ENCODE results near the gene CELF4.

Gene CELF4

GRCh38 chr18:37339701-37340215 lies 225.8 kb downstream of the CELF4 start:
- DNase-seq, result no peak

GRCh38 chr18:37336568-37337285 lies 228.9 kb downstream of the CELF4 start:
- no peak for DNase-seq

GRCh38 chr18:37335409-37335736 lies 230.2 kb downstream of the CELF4 start:
- no peak for DNase-seq

- DNase-seq, result no peak
These were observed 230.8 kb downstream of the CELF4 start for GRCh38 chr18:37334631-37335408.

- DNase-seq, result no peak
These were observed 232.8 kb downstream of the CELF4 start for GRCh38 chr18:37332628-37333420.

GRCh38 chr18:37332219-37332618 lies 233.4 kb downstream of the CELF4 start:
- no peak for DNase-seq

GRCh38 chr18:37330173-37330572 lies 235.4 kb downstream of the CELF4 start:
- DNase-seq, result no peak

GRCh38 chr18:37328946-37329719 lies 236.5 kb downstream of the CELF4 start:
- no peak for DNase-seq

- DNase-seq, result no peak
These were observed 238.5 kb downstream of the CELF4 start for GRCh38 chr18:37327063-37327577.

- no peak for DNase-seq
These were observed 243.0 kb downstream of the CELF4 start for GRCh38 chr18:37322492-37323035.

GRCh38 chr18:37321582-37322491 lies 243.8 kb downstream of the CELF4 start:
- DNase-seq, result no peak

- no peak for DNase-seq
These were observed 245.3 kb downstream of the CELF4 start for GRCh38 chr18:37320317-37320716.

- DNase-seq, result no peak
These were observed 246.9 kb downstream of the CELF4 start for GRCh38 chr18:37318360-37319355.

- DNase-seq, result no peak
These were observed 248.1 kb downstream of the CELF4 start for GRCh38 chr18:37317486-37317885.

- DNase-seq, result no peak
These were observed 249.1 kb downstream of the CELF4 start for GRCh38 chr18:37316468-37316867.

GRCh38 chr18:37315935-37316334 lies 249.7 kb downstream of the CELF4 start:
- no peak for DNase-seq

GRCh38 chr18:37314534-37314933 lies 251.1 kb downstream of the CELF4 start:
- no peak for DNase-seq

- no peak for DNase-seq
These were observed 252.0 kb downstream of the CELF4 start for GRCh38 chr18:37313624-37314023.

GRCh38 chr18:37309861-37310260 lies 255.7 kb downstream of the CELF4 start:
- no peak for DNase-seq

- DNase-seq, result no peak
These were observed 256.5 kb downstream of the CELF4 start for GRCh38 chr18:37309059-37309458.

Data from cerebellar nuclear complex (tissue), 1 donor.